Endothelial cell of umbilical vein (primary cell): Measurements from ENCODE around the gene OGFOD2. TPM values are rescaled to one million over a fixed set of nuclear protein-coding genes. Genes with fewer than 3 reads are reported as not detected.
A peak's percentile ranks its signal among the peaks of the same experiment; 100 is the strongest.

Experiments used
- BruUV-seq: library from RNA; stranded (reverse); fragments of 400-500 nt; replicated peaks from 2 replicates; lab custom pipeline; 2021; lab: Mats Ljungman, UMichigan
- CTCF ChIA-PET: fragments of 300-600, 350-600 bp; sonication (Branson Sonifier 250); formaldehyde crosslinking; loops from one replicate; lab custom pipeline; 2021; ENCODE audit warnings: antibody characterized with exemption, inconsistent platforms; lab: Charles Lee
- POLR2A ChIA-PET: fragments of 300-600, 350-600 bp; sonication (Branson Sonifier 250); formaldehyde crosslinking; loops from one replicate; lab custom pipeline; 2021; ENCODE audit warnings: antibody characterized with exemption, inconsistent platforms; lab: Charles Lee
- DNase-seq: peaks from one replicate; pipeline ENCODE4 v3.0.0-alpha.2; 2011; ENCODE audit warnings: low read depth, low spot score
- FAIRE-seq: peaks from 2 replicates; lab custom pipeline; 2011; peaks lifted over from hg19 to GRCh38; lab: Jason Lieb, UNC
- H2AFZ ChIP-seq: 2 replicates; pipeline ENCODE4 v1.6.0; 2012; ENCODE audit warnings: low read depth, low read length, control low read depth, inconsistent platforms
- H3K27ac ChIP-seq: 2 replicates; pipeline ENCODE4 v1.5.1; 2011; ENCODE audit warnings: low read depth, mild to moderate bottlenecking, control low read depth, low read length, moderate library complexity; ENCODE audit not compliant: insufficient read depth
- H3K27me3 ChIP-seq, 2 experiments: 2 replicates each; pipeline versions ENCODE4 v1.6.0 to v1.6.1; 2011; ENCODE audit warnings: low read length in 2 of 2, mixed read lengths in 1 of 2; ENCODE audit not compliant: control insufficient read depth in 2 of 2, insufficient read depth in 2 of 2
- H3K36me3 ChIP-seq, 2 experiments: 2 replicates in 1 of 2; 3 replicates in 1 of 2; pipeline ENCODE4 v1.5.1; 2011; ENCODE audit warnings: low read length in 2 of 2, mild to moderate bottlenecking in 1 of 2, moderate library complexity in 1 of 2; ENCODE audit not compliant: control insufficient read depth in 2 of 2, insufficient read depth in 2 of 2; ENCODE audit errors: extremely low read depth in 1 of 2
- H3K4me1 ChIP-seq: 3 replicates; pipeline ENCODE4 v1.5.1; 2011; ENCODE audit warnings: mild to moderate bottlenecking, low read length; ENCODE audit not compliant: control insufficient read depth, insufficient read depth; ENCODE audit errors: extremely low read depth
- H3K4me2 ChIP-seq: 2 replicates; pipeline ENCODE4 v1.6.1; 2011; ENCODE audit warnings: low read length, control low read depth, mixed read lengths; ENCODE audit not compliant: insufficient read depth
- H3K4me3 ChIP-seq, 3 experiments: fragments of 200-600 bp in 1 of 3; sonication (generic), shearing (Covaris generic) in 1 of 3; replicated peaks in 1 of 3; 2 replicates each; pipeline ENCODE4 v1.5.1; 2011 to 2016; ENCODE audit warnings: control low read depth in 3 of 3, low read length in 3 of 3, mild to moderate bottlenecking in 2 of 3, inconsistent platforms in 1 of 3, low read depth in 1 of 3, moderate library complexity in 1 of 3; ENCODE audit not compliant: insufficient read depth in 1 of 3
- H3K79me2 ChIP-seq: 2 replicates; pipeline ENCODE4 v1.6.0; 2012; ENCODE audit warnings: low read length, inconsistent platforms; ENCODE audit not compliant: control insufficient read depth, insufficient read depth
- H3K9ac ChIP-seq: replicated peaks from 2 replicates; pipeline ENCODE3; 2011; ENCODE audit warnings: low read length, control low read depth; ENCODE audit not compliant: insufficient read depth; ENCODE audit errors: extremely low read depth
- H3K9me1 ChIP-seq: replicated peaks from 3 replicates; pipeline ENCODE4 v1.6.0; 2011; ENCODE audit warnings: mild to moderate bottlenecking, low read length; ENCODE audit not compliant: control insufficient read depth, insufficient read depth; ENCODE audit errors: extremely low read depth
- H3K9me3 ChIP-seq: replicated peaks from 2 replicates; pipeline ENCODE4 v1.5.1; 2012; ENCODE audit warnings: low read length, inconsistent platforms; ENCODE audit not compliant: control insufficient read depth, insufficient read depth
- H4K20me1 ChIP-seq: replicated peaks from 2 replicates; pipeline ENCODE3; 2011; ENCODE audit warnings: mild to moderate bottlenecking, low read length; ENCODE audit not compliant: control insufficient read depth, insufficient read depth; ENCODE audit errors: extremely low read depth
- EZH2 ChIP-seq: IDR thresholded peaks from 2 replicates; pipeline ENCODE4 v1.6.1; 2012; ENCODE audit warnings: borderline replicate concordance, low read depth, mild to moderate bottlenecking, moderate library complexity, low read length, inconsistent platforms; ENCODE audit not compliant: severe bottlenecking
- MAX ChIP-seq: IDR thresholded peaks from 2 replicates; pipeline ENCODE4 v1.6.1; 2011; ENCODE audit not compliant: insufficient read depth, insufficient read length
- POLR2AphosphoS5 ChIP-seq: IDR thresholded peaks from 2 replicates; pipeline ENCODE4 v1.6.1; 2012; ENCODE audit warnings: low read depth, mild to moderate bottlenecking, control low read depth, low read length, moderate library complexity; ENCODE audit not compliant: insufficient read depth
- dilution Hi-C: fragments of 300-500 bp; cut with MboI; formaldehyde crosslinking; loops from one replicate; pipeline ENCODE4 v1.15.0; 2019; ENCODE audit warnings: low sequenced_read_pairs; ENCODE audit not compliant: extremely low pct_ligation_motif_present
- intact Hi-C: fragments of 100-400 bp; cut with micrococcal nuclease; formaldehyde crosslinking; loops from one replicate; pipeline ENCODE4 v1.10.0; 2022
- polyA plus RNA-seq, 4 experiments: library from polyadenylated mRNA; depleted of rRNA in 3 of 4; stranded (reverse) in 3 of 4; unstranded in 1 of 4; fragments of >200 nt; gene quantifications; 2 replicates each; pipeline versions ENCODE4 v1.2.1 to v1.2.3, GENCODE V29; 2011 to 2012; ENCODE audit warnings: missing spikeins in 1 of 4
- total RNA-seq: library from RNA; stranded (reverse); gene quantifications from 2 replicates; pipeline ENCODE4 v1.2.3, GENCODE V29; 2021

The OGFOD2 gene
- total and polyA plus RNA-seq, 2 donors (not counting 3 experiments of a cell fraction or from before 2014, with no cell fraction given), result 16.8 to 24.1 TPM

- Histone ChIP-seq H2AFZ (peak overlapping the region; percentile 95), H3K9ac (peak overlapping the region; percentile 98), H3K4me1 (peaks cover 12% of the 10 kb centered on the region), H3K27ac (peak overlapping the region; percentile 99), H3K9me1 (no peaks in the 10 kb centered on the region), H3K4me3 (peak overlapping the region; percentile 65 to 87 (median 84)), H4K20me1 (no peaks in the 10 kb centered on the region), H3K36me3 (peaks cover 0 to 2% of the 10 kb centered on the region in 2 experiments), H3K27me3 (no peaks in the 10 kb centered on the region), H3K4me2 (peak overlapping the region; percentile 91), H3K9me3 (no peaks in the 10 kb centered on the region), H3K79me2 (peaks cover 2% of the 10 kb centered on the region)
- CTCF ChIA-PET, result interaction anchor here (1.4 to 3.9 kb wide), 4 partner anchors 28 to 264 kb away, joined by 4 to 24 read pairs (median 7); partner anchors contain the start of genes MPHOSPH9 and MTRFR
- intact Hi-C loops (loop anchor here (1.0 to 2.0 kb wide), 4 partner anchors 8 to 258 kb away; partner anchors contain the start of genes ABCB9, MPHOSPH9, MTRFR and PITPNM2), dilution Hi-C loops (no loop called here)
- POLR2A ChIA-PET, result interaction anchor here (0.9 to 2.8 kb wide), 2 partner anchors 86 to 258 kb away, joined by 3 to 15 read pairs; partner anchors contain the start of genes MPHOSPH9 and MTRFR
- TF ChIP-seq POLR2AphosphoS5, result peak; percentile 33
- TF ChIP-seq EZH2, result no peak
- peak; percentile 35 for TF ChIP-seq MAX
- DNase-seq (peak; percentile 99), FAIRE-seq (peak; percentile 99)
- TSS peak; percentile 60 for BruUV-seq
These were observed 661 bp upstream of the OGFOD2 start for GRCh38 chr12:122974274-122974891.
